Activated CD4-positive, alpha-beta memory T cell treated with anti-CD3 and anti-CD28 coated beads, Interleukin-2, amount 10 ng/mL, durations not matched to agents 7 days and 5 days (primary cell): Measurements from ENCODE around the gene SDCCAG8. TPM values are rescaled to one million over a fixed set of nuclear protein-coding genes. Genes with fewer than 3 reads are reported as not detected.

Experiments
- CTCF ChIA-PET: fragments of 350-600 bp; sonication (Branson Sonifier 250); formaldehyde crosslinking; loops from one replicate; lab custom pipeline; 2021; ENCODE audit warnings: antibody characterized with exemption, inconsistent platforms; lab: Charles Lee
- POLR2A ChIA-PET: fragments of 350-600 bp; sonication (Branson Sonifier 250); formaldehyde crosslinking; loops from one replicate; lab custom pipeline; 2021; ENCODE audit warnings: antibody characterized with exemption; lab: Charles Lee
- DNase-seq: peaks from one replicate; pipeline ENCODE4 v3.0.0-alpha.2; 2020
- H3K27ac Mint-ChIP-seq: one replicate; pipeline ENCODE4 v1.8.0; 2021; ENCODE audit warnings: mild to moderate bottlenecking, mixed read lengths
- H3K27me3 Mint-ChIP-seq: one replicate; pipeline ENCODE4 v1.8.0; 2021; ENCODE audit warnings: mixed read lengths
- H3K36me3 Mint-ChIP-seq: one replicate; pipeline ENCODE4 v1.8.0; 2021; ENCODE audit warnings: low read depth, mixed read lengths
- H3K4me1 Mint-ChIP-seq: one replicate; pipeline ENCODE4 v1.8.0; 2021; ENCODE audit warnings: mixed read lengths
- H3K4me3 Mint-ChIP-seq: one replicate; pipeline ENCODE4 v1.8.0; 2021; ENCODE audit warnings: mild to moderate bottlenecking, mixed read lengths
- H3K9me3 Mint-ChIP-seq: one replicate; pipeline ENCODE4 v1.8.0; 2021; ENCODE audit warnings: mixed read lengths
- total RNA-seq, 2 experiments: library from RNA; stranded (reverse); gene quantifications; one replicate each; pipeline ENCODE4 v1.2.3, GENCODE V29; 2021

Gene SDCCAG8
- total RNA-seq, 2 experiments from 2014 or later: 18.8 to 20.3 TPM

DNA sequence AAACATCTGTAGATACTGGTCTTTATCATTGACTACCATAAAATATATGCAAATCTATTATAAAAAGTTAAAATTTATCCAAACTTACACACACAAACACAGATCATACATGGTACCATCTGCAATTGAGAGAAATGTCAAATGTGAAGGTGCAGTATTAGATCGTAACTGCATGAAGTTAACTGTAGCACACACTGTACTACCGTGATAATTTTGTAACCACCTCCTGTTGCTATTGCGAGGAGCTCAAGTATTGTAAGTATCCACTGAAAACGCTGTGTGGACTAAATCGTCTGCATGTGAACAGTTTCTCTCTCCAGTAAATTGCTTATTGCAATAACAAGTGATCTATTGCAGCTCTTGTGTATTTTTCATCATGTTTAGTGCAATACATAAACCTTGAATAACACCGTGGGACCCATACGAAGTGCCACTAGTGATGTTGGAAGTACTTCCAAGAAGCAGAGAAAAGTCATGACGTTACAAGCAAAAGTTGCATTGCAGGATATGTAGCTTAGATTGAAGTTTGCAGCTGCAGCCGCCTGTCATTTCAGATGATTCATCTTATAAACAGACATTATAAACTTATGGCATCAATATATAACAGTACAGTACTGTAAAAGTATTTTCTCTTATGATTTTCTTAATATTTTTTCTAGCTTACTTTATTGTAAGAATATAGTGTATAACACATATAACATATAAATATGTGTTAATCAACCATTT, 172.9 kb downstream of the SDCCAG8 start:
- CTCF ChIA-PET: interaction anchor here (0.6 kb wide), 1 partner anchor 153 kb away, joined by 4 read pairs; no protein-coding TSS in a partner anchor
- POLR2A ChIA-PET: no interaction called here
- Mint-ChIP-seq H3K36me3 (peaks cover 7% of the 10 kb centered on the region), H3K4me1 (peaks cover 6% of the 10 kb centered on the region), H3K27ac (no peak overlapping the region), H3K4me3 (no peak overlapping the region), H3K9me3 (no peaks in the 10 kb centered on the region), H3K27me3 (no peaks in the 10 kb centered on the region)
- no peak for DNase-seq

DNA sequence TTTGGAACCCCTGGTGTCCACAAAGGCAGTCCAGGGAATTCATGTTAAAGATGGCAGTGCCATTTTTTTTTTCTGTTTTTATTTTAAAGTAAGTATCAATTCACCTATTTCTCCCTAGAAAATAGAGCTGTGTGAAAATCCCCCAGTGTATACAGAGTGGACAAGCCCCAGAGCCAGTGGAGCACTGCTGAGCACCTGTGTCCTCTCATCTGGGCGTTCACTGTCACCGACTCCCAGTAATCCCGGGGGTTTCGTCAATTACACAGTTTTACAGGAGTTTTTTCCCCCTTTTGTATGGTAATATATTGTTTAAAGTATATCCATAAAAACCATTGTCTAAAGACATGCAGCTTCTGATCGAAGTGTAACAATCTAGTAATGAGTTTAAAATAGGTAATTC, 175.8 kb downstream of the SDCCAG8 start:
- Mint-ChIP-seq H3K27ac (no peak overlapping the region), H3K9me3 (no peaks in the 10 kb centered on the region), H3K4me1 (peaks cover 9% of the 10 kb centered on the region), H3K27me3 (no peaks in the 10 kb centered on the region), H3K36me3 (peaks cover 4% of the 10 kb centered on the region), H3K4me3 (no peak overlapping the region)
- no peak for DNase-seq
- POLR2A ChIA-PET: no interaction called here
- CTCF ChIA-PET: no interaction called here

DNA sequence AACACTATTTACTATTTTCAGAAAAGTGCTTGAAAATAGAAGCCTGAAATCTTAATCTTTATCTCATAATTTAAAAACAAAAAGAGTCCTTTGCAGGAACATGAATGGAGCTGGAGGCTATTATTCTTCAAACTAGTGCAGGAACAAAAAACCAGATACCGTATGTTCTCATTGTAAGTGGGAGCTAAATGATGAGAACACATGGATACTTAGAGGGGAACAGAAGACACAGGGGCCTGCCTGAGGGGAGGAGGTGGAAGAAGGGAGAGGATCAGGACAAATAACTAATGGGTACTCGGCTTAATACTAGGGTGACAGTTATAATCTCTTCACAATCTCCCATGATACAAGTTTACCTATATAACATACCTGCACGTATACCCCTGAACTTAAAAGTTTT, 176.3 kb downstream of the SDCCAG8 start:
- peaks cover 4% of the 10 kb centered on the region for H3K36me3 Mint-ChIP-seq
- H3K4me1 Mint-ChIP-seq: peaks cover 9% of the 10 kb centered on the region
- ChIA-PET POLR2A (no interaction called here), CTCF (no interaction called here)
- H3K27me3 Mint-ChIP-seq: no peaks in the 10 kb centered on the region
- H3K27ac Mint-ChIP-seq: no peak overlapping the region
- H3K4me3 Mint-ChIP-seq: no peak overlapping the region
- no peak for DNase-seq
- no peaks in the 10 kb centered on the region for H3K9me3 Mint-ChIP-seq

DNA sequence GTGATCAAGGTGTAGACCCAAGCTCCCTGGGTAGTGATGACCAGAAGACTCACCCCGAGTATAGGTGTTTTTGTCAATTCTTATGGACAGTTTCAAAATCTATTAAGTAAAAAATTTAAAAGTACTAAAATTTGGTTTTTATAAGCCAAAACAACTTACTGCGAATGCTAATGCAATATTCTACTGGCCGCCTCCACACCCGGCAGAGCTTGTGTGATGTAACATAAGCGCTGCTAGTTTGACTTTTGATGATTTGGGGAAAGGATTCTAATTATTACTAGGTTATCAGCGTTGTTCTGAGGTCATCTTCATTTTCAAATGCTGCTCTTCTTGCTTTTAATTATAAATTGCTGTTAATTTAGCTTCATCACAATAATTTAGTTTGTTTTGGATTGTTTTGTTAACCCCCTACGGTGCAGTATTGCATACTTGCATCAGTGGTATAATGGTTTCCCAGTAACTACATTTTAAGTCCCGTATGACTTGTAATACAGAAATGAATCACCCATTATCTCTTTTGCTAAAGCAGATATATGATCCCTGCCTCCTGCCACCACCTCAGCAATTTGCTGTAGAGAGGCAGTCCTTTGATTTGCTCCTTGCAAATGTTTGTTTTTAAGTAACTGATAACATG, 178.0 kb downstream of the SDCCAG8 start:
- Mint-ChIP-seq H3K36me3 (peaks cover under 1% of the 10 kb centered on the region), H3K27me3 (no peaks in the 10 kb centered on the region), H3K27ac (no peak overlapping the region), H3K4me1 (peaks cover 9% of the 10 kb centered on the region), H3K4me3 (no peak overlapping the region), H3K9me3 (no peaks in the 10 kb centered on the region)
- no peak for DNase-seq
- ChIA-PET CTCF (no interaction called here), POLR2A (no interaction called here)

DNA sequence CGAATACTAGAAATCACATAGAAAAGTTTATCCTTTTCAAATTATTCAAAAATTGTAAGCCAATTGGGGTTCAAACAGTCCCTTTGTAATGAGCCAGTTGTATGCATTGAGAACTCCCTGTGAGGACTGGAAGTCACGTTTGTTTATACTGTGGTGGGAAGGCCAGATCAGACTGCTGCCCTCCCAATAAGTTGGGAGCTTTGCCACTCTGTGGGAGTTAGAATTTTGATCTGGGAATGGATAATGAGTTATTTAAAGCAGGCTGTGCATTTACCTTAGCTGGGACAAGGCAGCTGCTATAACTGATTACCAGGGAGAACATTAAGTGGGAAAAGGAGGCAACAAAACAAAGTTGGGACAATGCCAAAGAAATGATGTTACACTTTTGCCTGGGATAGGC, 178.8 kb downstream of the SDCCAG8 start:
- no peaks in the 10 kb centered on the region for H3K27me3 Mint-ChIP-seq
- no peaks in the 10 kb centered on the region for H3K9me3 Mint-ChIP-seq
- CTCF ChIA-PET: no interaction called here
- no peak for DNase-seq
- POLR2A ChIA-PET: no interaction called here
- peaks cover 9% of the 10 kb centered on the region for H3K4me1 Mint-ChIP-seq
- H3K36me3 Mint-ChIP-seq: no peaks in the 10 kb centered on the region
- no peak overlapping the region for H3K27ac Mint-ChIP-seq
- H3K4me3 Mint-ChIP-seq: no peak overlapping the region

DNA sequence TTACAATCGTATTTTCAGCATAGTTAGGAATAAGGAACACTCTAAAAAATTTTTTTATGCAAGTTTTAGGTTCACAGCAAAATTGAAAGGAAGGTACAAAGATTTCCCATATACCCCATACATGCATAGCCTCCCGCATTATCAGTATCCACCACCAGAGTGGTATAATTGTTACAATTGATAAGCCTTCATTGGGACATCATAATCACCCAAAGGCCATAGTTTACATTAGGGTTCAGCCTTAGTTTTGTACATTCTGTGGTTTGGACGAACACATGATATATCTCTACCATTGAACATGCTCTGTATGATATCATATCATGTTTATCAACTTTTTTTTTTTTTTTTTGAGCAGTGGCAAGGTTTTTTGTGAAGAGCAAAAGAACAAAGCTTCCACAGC, 180.0 kb downstream of the SDCCAG8 start:
- H3K9me3 Mint-ChIP-seq: no peaks in the 10 kb centered on the region
- no peaks in the 10 kb centered on the region for H3K36me3 Mint-ChIP-seq
- CTCF ChIA-PET: no interaction called here
- POLR2A ChIA-PET: no interaction called here
- peaks cover 11% of the 10 kb centered on the region for H3K4me1 Mint-ChIP-seq
- no peak overlapping the region for H3K4me3 Mint-ChIP-seq
- no peak for DNase-seq
- no peak overlapping the region for H3K27ac Mint-ChIP-seq
- no peaks in the 10 kb centered on the region for H3K27me3 Mint-ChIP-seq

DNA sequence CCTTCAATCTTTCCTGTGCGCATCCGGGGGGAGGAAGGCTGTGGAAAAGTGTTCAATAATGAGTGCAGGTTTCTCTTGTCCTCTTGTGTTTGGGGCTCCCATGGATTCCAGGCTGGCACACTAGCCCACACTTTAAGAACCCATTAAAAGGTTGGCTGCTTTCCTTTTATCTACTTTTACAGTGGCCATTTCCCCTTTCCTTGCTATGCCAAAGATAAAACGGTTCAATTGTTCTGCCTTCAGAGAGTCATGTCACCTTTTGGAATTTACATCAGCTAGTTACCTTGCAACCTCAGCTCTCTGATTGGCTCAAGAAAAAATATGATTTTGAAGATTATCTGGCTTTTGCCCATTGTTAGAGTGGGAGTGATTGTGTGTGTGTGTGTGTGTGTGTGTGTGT, 182.3 kb downstream of the SDCCAG8 start:
- no peak overlapping the region for H3K4me3 Mint-ChIP-seq
- no peak overlapping the region for H3K27ac Mint-ChIP-seq
- no peaks in the 10 kb centered on the region for H3K27me3 Mint-ChIP-seq
- DNase-seq: no peak
- H3K36me3 Mint-ChIP-seq: no peaks in the 10 kb centered on the region
- peaks cover 12% of the 10 kb centered on the region for H3K4me1 Mint-ChIP-seq
- ChIA-PET POLR2A (no interaction called here), CTCF (no interaction called here)
- H3K9me3 Mint-ChIP-seq: no peaks in the 10 kb centered on the region

DNA sequence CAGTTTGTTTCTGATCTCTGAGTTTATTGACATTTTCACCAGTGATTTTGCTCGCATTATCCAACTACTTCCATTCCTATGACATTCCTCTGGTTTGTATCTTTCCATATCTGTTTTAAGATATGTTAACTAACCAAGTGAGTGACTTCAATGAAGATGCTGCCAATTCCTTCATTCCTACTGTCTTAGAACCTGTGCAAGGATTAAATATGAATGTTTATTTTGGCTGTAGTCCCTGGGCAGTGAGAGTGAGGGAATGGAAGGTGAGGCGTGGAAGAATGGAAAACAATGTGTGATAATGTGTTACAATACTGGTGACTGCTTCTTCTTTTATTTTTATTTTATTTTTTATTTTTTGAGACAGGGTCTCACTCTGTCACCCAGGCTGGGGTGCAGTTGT, 183.0 kb downstream of the SDCCAG8 start:
- H3K4me1 Mint-ChIP-seq: peaks cover 7% of the 10 kb centered on the region
- H3K27ac Mint-ChIP-seq: no peak overlapping the region
- CTCF ChIA-PET: no interaction called here
- no peaks in the 10 kb centered on the region for H3K36me3 Mint-ChIP-seq
- no peaks in the 10 kb centered on the region for H3K9me3 Mint-ChIP-seq
- no peak overlapping the region for H3K4me3 Mint-ChIP-seq
- POLR2A ChIA-PET: no interaction called here
- DNase-seq: no peak
- no peaks in the 10 kb centered on the region for H3K27me3 Mint-ChIP-seq

DNA sequence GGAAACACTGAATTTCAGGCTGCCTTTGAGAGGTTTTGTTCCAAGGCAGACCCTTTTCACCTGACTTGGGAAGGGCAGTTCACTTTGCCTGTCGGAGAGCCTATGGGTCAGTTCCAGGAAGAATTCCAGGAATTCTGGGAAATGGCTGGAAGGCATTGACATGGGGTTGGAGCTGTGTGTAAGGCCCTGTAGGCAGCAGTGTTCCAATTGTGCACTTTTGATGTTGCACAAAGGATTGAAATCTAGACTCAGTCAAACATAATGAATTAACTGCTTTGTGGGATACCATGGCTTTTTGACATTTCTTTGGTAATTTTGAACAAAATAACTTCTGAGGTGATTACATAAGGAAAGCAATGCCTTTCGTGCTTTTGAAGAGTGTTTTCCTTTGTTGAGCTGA, 184.6 kb downstream of the SDCCAG8 start:
- ChIA-PET POLR2A (interaction anchor here (0.6 kb wide), 1 partner anchor 339 kb away, joined by 3 read pairs; no protein-coding TSS in a partner anchor), CTCF (no interaction called here)
- H3K36me3 Mint-ChIP-seq: no peaks in the 10 kb centered on the region
- H3K4me1 Mint-ChIP-seq: peaks cover 4% of the 10 kb centered on the region
- H3K27me3 Mint-ChIP-seq: no peaks in the 10 kb centered on the region
- no peak for DNase-seq
- H3K4me3 Mint-ChIP-seq: no peak overlapping the region
- H3K27ac Mint-ChIP-seq: no peak overlapping the region
- H3K9me3 Mint-ChIP-seq: no peaks in the 10 kb centered on the region

DNA sequence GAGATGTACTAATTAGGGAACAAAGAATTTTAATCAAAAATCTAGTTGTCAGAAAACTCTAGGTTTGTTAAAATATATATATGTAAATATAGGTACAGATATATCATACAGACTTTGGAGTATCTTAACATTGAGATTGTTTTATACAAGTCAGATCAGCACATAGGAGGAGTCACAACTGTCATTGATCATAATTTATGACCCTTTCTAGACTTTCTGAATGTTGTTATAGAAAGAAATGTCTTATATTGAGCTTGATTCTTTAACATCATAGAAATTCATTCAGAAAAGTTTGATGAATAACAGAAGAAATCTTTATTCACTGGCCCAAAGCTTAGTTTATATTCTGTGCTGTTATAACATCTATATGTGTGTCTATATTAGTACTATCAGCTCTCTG, 185.8 kb downstream of the SDCCAG8 start:
- no peaks in the 10 kb centered on the region for H3K9me3 Mint-ChIP-seq
- no peak for DNase-seq
- POLR2A ChIA-PET: no interaction called here
- H3K27ac Mint-ChIP-seq: no peak overlapping the region
- no peaks in the 10 kb centered on the region for H3K27me3 Mint-ChIP-seq
- no peak overlapping the region for H3K4me3 Mint-ChIP-seq
- no peaks in the 10 kb centered on the region for H3K36me3 Mint-ChIP-seq
- H3K4me1 Mint-ChIP-seq: peaks cover 4% of the 10 kb centered on the region
- CTCF ChIA-PET: no interaction called here

DNA sequence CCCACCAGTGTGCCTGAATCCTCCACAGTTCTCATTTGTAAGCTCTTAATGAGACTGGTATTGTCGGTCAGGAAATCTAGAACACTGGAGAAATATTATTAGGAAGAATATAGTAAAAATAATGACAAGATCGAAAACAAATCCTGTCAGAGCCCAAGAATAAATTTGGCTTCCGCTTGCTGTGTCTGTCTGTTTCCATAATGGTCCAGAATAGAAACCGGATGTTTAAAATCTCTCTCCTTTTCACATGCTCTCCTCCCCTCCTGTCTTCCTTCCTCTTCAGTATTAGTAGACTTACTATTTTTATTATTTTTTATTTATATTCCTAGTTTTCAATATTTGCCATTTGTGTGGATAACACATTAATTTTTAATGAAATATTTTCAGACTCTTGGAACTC, 187.7 kb downstream of the SDCCAG8 start:
- Mint-ChIP-seq H3K27ac (no peak overlapping the region), H3K27me3 (no peaks in the 10 kb centered on the region)
- CTCF ChIA-PET: no interaction called here

DNA sequence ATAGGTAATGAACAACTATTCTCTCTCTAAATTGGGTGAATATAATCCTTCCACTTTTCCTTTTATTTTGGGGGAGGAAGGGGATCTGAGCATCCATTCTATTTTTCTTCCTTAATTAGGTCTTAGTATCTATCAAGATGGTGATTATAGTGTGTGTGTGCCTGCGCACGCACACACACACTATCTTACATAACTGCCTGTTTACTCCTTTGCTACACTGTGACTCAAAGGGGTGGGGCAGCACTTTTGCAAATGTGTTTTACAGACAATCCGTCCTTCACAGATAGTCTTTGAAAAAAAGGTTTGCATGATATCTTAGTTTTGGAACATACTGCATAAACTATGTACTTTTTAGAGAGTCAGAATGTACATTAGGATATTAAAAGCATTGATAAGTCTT, 191.5 kb downstream of the SDCCAG8 start:
- H3K36me3 Mint-ChIP-seq: no peaks in the 10 kb centered on the region
- no peak for DNase-seq
- H3K27me3 Mint-ChIP-seq: no peaks in the 10 kb centered on the region
- ChIA-PET CTCF (interaction anchor here (0.8 to 1.0 kb wide), 2 partner anchors 9 to 11 kb away, joined by 3 read pairs; no protein-coding TSS in a partner anchor), POLR2A (no interaction called here)
- no peak overlapping the region for H3K4me3 Mint-ChIP-seq
- no peaks in the 10 kb centered on the region for H3K9me3 Mint-ChIP-seq
- H3K27ac Mint-ChIP-seq: peak overlapping the region; percentile 7
- peaks cover 12% of the 10 kb centered on the region for H3K4me1 Mint-ChIP-seq

More for the DNA sequence above, 187.7 kb downstream of the SDCCAG8 start:
- DNase-seq: no peak
- Mint-ChIP-seq H3K9me3 (no peaks in the 10 kb centered on the region), H3K36me3 (no peaks in the 10 kb centered on the region), H3K4me3 (no peak overlapping the region), H3K4me1 (peaks cover 16% of the 10 kb centered on the region)
- POLR2A ChIA-PET: no interaction called here

DNA sequence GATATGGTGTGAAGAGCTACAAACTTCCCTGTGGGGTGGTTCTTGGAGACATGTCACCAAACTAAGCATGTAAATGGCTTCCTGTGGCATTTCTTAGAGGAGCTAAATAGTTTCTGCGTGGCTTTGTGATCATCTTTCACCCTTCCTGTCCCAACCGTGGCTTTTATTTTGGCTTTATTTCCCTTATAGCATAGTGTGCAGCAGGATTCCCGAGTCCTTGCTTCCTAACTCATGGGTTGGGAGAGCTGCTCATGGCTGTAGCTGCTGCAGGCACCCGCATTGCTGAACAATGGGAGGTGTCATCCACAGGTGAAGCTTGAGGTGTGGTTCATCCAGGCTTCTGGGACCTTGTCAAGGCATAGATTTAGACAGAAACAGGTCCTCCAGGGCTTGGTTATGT, 192.0 kb downstream of the SDCCAG8 start:
- Mint-ChIP-seq H3K27ac (peak overlapping the region; percentile 7), H3K27me3 (no peaks in the 10 kb centered on the region), H3K4me1 (peaks cover 12% of the 10 kb centered on the region), H3K4me3 (no peak overlapping the region), H3K36me3 (no peaks in the 10 kb centered on the region), H3K9me3 (no peaks in the 10 kb centered on the region)
- CTCF ChIA-PET: interaction anchor here (0.8 to 1.0 kb wide), 2 partner anchors 9 to 11 kb away, joined by 3 read pairs; no protein-coding TSS in a partner anchor
- POLR2A ChIA-PET: no interaction called here
- DNase-seq: no peak

DNA sequence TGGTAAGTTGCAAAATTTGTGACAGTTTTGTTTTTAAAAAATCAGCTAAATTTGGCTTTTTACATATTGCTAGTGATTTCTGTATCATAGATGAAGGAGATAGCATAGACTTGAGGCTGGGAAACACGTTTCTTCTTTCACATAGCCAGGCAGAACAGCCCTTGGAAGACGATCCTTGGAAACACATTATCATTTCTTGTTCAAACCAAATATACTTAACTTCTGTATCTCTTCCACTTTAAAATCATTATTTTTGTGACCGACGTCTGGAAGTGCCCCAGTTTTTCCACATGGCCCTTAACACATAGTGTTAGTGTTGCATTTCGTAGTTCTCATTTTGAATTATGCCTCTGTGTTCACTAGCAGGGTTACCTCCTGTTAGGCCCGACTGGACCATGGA, 193.5 kb downstream of the SDCCAG8 start:
- ChIA-PET CTCF (no interaction called here), POLR2A (no interaction called here)
- Mint-ChIP-seq H3K36me3 (no peaks in the 10 kb centered on the region), H3K27me3 (no peaks in the 10 kb centered on the region), H3K27ac (no peak overlapping the region), H3K4me1 (peaks cover 12% of the 10 kb centered on the region), H3K9me3 (no peaks in the 10 kb centered on the region), H3K4me3 (no peak overlapping the region)
- no peak for DNase-seq
